AG09309 (cell line): ENCODE measurements around the gene FGD5.

ENCODE experiments used
- DNase-seq: peaks from one replicate; pipeline ENCODE4 v3.0.0-alpha.2; 2010; ENCODE audit warnings: low read depth
- H3K4me3 ChIP-seq: 2 replicates; pipeline ENCODE4 v1.5.1; 2011; ENCODE audit warnings: mild to moderate bottlenecking, low read depth, low read length, moderate library complexity; ENCODE audit not compliant: control insufficient read depth
- TF ChIP-seq, protein P1 (sequence below): IDR thresholded peaks from 2 replicates; pipeline ENCODE4 v1.5.1; 2011; ENCODE audit warnings: mild to moderate bottlenecking, low read depth, low read length, inconsistent platforms; ENCODE audit not compliant: insufficient read depth, control insufficient read depth; ENCODE audit errors: missing control alignments

Gene FGD5

GRCh38 chr3:14842277-14842676 is 23.5 kb downstream of the FGD5 start:
- no peak for DNase-seq
- no peak overlapping the region for H3K4me3 ChIP-seq
- TF ChIP-seq, protein P1, sequence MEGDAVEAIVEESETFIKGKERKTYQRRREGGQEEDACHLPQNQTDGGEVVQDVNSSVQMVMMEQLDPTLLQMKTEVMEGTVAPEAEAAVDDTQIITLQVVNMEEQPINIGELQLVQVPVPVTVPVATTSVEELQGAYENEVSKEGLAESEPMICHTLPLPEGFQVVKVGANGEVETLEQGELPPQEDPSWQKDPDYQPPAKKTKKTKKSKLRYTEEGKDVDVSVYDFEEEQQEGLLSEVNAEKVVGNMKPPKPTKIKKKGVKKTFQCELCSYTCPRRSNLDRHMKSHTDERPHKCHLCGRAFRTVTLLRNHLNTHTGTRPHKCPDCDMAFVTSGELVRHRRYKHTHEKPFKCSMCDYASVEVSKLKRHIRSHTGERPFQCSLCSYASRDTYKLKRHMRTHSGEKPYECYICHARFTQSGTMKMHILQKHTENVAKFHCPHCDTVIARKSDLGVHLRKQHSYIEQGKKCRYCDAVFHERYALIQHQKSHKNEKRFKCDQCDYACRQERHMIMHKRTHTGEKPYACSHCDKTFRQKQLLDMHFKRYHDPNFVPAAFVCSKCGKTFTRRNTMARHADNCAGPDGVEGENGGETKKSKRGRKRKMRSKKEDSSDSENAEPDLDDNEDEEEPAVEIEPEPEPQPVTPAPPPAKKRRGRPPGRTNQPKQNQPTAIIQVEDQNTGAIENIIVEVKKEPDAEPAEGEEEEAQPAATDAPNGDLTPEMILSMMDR = no peak

DNA sequence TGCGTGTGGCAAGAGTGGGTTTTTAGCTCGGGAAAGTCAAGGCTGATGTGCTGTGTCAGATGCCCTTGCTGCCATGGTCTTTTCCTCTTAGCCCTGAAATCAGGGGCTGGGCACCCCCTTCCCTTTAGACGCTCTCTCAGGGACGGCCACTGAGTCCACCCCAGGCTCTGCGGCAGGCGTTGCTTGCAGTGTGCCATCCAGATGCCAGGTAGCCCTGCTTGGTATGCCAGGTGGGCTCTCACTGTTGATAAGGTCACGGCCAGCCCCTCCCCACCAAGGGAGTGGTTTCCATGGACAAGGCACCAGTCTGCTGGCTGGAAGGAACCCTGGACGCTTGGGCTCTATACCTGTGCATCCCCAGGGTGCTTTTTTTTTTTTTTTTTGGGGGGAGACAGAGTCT is 24.6 kb downstream of the FGD5 start:
- TF ChIP-seq, protein P1 = no peak
- DNase-seq = no peak
- no peak overlapping the region for H3K4me3 ChIP-seq

DNA sequence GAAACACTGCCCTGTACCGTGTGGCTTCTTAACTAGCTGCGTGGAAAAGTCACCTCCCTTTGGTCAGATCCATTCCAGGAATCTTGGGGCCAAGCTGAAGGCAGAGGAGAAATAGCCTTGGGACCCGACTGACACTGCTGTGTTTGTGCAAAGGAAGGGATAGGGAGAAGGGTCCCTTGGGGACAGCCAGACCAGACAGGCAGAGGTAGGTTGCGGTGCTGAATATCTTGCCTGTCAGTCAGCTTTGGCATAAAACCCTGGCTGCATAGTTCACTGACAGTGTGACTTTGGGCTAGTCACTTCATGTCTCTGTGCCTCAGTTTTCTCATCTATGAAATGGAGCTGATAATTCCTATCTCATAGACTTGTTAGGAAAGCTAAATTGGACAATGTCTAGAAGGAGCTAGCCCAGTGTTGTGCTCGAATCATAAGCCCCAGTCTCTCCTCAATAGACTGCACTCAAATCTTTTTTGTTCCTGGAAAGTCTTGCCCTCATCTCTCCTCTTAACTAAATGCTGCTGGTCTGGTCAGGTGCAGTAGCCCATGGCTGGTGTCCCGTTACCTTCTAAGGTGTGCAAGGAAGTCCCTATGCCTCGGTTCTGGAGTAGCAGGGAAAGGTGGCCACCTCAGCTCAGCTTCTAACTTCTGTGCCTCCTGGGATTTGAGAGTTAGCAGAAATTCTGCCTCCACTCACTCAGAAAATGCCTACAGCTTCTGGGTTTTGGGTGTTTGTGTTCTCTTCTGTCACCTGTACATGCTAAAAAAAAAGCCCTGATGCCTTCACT is 25.8 kb downstream of the FGD5 start:
- no peak overlapping the region for H3K4me3 ChIP-seq
- DNase-seq = no peak
- TF ChIP-seq, protein P1 = no peak

DNA sequence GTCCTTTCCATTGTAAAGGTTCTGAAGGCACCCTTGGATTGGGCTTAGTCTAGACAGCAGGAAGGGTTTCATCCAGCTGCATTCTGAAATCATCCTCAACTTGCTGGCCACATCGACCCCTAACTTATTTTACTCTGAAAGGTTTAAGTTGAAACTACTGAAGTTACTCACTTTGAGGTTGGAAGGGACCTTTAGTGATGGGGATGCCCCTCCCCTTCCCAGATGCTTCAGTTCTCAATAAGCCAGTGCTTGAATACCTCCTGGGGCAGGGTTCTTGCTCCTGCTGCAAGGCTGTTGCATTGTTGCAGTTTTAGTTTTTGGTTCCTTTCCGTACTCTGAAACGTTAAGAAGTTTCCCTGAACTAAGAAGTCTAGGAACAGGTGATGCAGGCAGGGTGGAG is 26.4 kb downstream of the FGD5 start:
- DNase-seq = no peak
- TF ChIP-seq, protein P1 = no peak
- no peak overlapping the region for H3K4me3 ChIP-seq

DNA sequence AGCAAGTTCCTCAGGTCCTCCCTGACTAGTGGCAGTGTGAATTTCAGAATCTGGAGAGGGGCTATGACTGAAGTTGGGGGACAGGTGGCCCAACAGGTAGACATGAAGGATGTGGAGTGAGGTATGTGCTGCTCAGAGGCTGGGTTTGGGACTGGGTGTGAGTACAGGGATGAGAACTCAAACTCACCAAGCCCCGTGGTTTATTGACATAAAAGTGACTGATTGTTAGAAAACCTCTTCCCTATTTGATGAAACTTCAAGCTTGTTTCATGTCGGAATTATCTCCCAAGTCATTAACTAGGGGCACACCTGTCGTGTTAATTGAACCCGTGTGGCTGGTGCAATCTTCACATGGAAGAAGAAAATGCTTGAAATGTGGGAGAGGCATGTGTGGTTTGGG is 27.1 kb downstream of the FGD5 start:
- no peak for DNase-seq
- TF ChIP-seq, protein P1 = no peak
- H3K4me3 ChIP-seq = no peak overlapping the region

- TF ChIP-seq, protein P1 = no peak
- no peak for DNase-seq
- no peak overlapping the region for H3K4me3 ChIP-seq
Observed at GRCh38 chr3:14846226-14846880, 27.6 kb downstream of the FGD5 start.
